Type B pancreatic cell (in vitro differentiated cells): Measurements from ENCODE around the gene LHX4. TPM values are rescaled to one million over a fixed set of nuclear protein-coding genes. Genes with fewer than 3 reads are reported as not detected.

ENCODE experiments used
- DNase-seq: peaks from one replicate; pipeline ENCODE4 v3.0.0; 2021; ENCODE audit warnings: mixed read lengths; ENCODE audit not compliant: unreplicated experiment; ENCODE audit errors: extremely low spot score
- H3K27ac Mint-ChIP-seq: 2 replicates; pipeline ENCODE4 v1.8.0; 2021; ENCODE audit warnings: mild to moderate bottlenecking, mixed read lengths
- H3K27me3 Mint-ChIP-seq: 2 replicates; pipeline ENCODE4 v1.8.0; 2021; ENCODE audit warnings: mixed read lengths
- H3K36me3 Mint-ChIP-seq: 2 replicates; pipeline ENCODE4 v1.8.0; 2021; ENCODE audit warnings: mixed read lengths
- H3K4me1 Mint-ChIP-seq: one replicate; pipeline ENCODE4 v1.8.0; 2021; ENCODE audit warnings: mixed read lengths; ENCODE audit not compliant: unreplicated experiment
- H3K4me3 Mint-ChIP-seq: 2 replicates; pipeline ENCODE4 v1.8.0; 2021; ENCODE audit warnings: mild to moderate bottlenecking, mixed read lengths
- H3K9me3 Mint-ChIP-seq: 2 replicates; pipeline ENCODE4 v1.8.0; 2021; ENCODE audit warnings: mixed read lengths
- total RNA-seq: library from RNA; stranded (reverse); gene quantifications from 2 replicates; pipeline ENCODE4 v1.2.1, GENCODE V29; 2021; ENCODE audit warnings: low replicate concordance
- TF ChIP-seq, protein P1 (sequence below): fragments of 200-600 bp; sonication (generic); conservative IDR thresholded peaks from 2 replicates; pipeline ENCODE4 v1.5.0; 2021; ENCODE audit warnings: antibody characterized with exemption, mild to moderate bottlenecking

The LHX4 gene
- total RNA-seq, 1 donor from 2014 or later = 0.22 TPM

DNA sequence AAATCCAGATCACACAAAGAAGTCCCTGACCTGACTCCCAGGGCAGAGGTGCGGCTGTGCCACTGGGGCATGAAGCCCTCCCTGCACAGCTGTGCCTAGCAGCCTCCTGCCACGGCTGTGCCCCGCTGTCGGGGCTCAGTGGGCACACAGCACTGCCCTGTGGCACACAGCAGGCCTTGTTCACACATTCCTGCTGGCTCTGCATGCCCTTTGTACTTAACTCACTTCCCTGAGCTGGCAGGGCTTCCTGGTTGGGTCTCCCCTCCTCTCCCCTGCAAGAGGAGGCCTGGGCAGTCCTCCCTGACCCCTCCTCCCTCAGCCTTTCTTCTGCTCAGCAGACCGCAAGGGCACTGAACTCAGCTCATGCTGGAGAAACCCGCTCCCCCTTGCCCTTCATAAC is 14.8 kb downstream of the LHX4 start:
- TF ChIP-seq, protein P1, sequence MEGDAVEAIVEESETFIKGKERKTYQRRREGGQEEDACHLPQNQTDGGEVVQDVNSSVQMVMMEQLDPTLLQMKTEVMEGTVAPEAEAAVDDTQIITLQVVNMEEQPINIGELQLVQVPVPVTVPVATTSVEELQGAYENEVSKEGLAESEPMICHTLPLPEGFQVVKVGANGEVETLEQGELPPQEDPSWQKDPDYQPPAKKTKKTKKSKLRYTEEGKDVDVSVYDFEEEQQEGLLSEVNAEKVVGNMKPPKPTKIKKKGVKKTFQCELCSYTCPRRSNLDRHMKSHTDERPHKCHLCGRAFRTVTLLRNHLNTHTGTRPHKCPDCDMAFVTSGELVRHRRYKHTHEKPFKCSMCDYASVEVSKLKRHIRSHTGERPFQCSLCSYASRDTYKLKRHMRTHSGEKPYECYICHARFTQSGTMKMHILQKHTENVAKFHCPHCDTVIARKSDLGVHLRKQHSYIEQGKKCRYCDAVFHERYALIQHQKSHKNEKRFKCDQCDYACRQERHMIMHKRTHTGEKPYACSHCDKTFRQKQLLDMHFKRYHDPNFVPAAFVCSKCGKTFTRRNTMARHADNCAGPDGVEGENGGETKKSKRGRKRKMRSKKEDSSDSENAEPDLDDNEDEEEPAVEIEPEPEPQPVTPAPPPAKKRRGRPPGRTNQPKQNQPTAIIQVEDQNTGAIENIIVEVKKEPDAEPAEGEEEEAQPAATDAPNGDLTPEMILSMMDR = no peak
- Mint-ChIP-seq H3K9me3 (no peaks in the 10 kb centered on the region), H3K27me3 (peaks cover 73% of the 10 kb centered on the region), H3K36me3 (no peaks in the 10 kb centered on the region), H3K4me3 (no peak overlapping the region), H3K4me1 (peaks cover 4% of the 10 kb centered on the region), H3K27ac (no peak overlapping the region)
- DNase-seq = no peak

DNA sequence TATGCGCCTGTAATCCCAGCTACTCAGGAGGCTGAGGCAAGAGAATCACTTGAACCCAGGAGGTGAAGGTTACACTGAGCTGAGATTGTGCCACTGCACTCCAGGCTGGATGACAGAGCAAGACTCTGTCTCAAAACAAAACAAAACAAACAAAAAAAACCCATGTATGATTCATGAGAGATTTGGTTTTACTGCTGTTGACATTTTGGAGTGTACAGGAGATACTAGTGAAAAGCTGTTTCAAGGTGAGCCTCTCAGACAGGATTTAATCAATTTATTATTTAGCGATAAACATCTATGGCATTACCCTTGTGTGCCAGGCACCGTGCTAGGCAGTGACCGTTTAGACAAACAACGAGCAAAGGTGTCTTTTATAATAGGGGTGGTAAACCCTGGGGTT is 16.5 kb downstream of the LHX4 start:
- Mint-ChIP-seq H3K4me3 (no peak overlapping the region), H3K4me1 (peaks cover 4% of the 10 kb centered on the region), H3K36me3 (no peaks in the 10 kb centered on the region)

DNA sequence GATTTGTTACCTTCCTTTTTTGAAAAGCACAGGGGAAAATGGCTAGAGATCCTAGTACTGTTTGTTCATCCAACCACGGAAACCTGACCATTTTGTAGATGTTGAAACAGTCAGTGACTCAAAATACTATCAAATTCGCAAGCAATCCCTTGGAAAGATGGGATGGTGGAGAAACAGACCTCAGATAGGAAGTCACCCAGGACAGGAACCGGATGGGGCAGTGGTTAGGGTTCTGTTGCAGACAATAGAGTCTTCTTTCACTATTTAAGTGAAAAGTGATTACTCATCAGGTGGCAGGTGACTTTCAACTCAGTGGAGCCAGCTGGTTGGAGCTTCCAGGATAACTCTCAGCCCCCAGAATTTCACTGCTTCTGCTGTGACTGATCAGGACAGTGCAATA is 17.0 kb downstream of the LHX4 start:
- peaks cover 4% of the 10 kb centered on the region for H3K4me1 Mint-ChIP-seq
- H3K27ac Mint-ChIP-seq = no peak overlapping the region
- H3K27me3 Mint-ChIP-seq = peaks cover 61% of the 10 kb centered on the region
- no peak for DNase-seq
- no peak overlapping the region for H3K4me3 Mint-ChIP-seq
- TF ChIP-seq, protein P1 = no peak
- no peaks in the 10 kb centered on the region for H3K9me3 Mint-ChIP-seq
- no peaks in the 10 kb centered on the region for H3K36me3 Mint-ChIP-seq

More for the DNA sequence above, 16.5 kb downstream of the LHX4 start:
- no peaks in the 10 kb centered on the region for H3K9me3 Mint-ChIP-seq
- H3K27me3 Mint-ChIP-seq = peaks cover 64% of the 10 kb centered on the region
- no peak overlapping the region for H3K27ac Mint-ChIP-seq
- TF ChIP-seq, protein P1 = no peak
- no peak for DNase-seq

DNA sequence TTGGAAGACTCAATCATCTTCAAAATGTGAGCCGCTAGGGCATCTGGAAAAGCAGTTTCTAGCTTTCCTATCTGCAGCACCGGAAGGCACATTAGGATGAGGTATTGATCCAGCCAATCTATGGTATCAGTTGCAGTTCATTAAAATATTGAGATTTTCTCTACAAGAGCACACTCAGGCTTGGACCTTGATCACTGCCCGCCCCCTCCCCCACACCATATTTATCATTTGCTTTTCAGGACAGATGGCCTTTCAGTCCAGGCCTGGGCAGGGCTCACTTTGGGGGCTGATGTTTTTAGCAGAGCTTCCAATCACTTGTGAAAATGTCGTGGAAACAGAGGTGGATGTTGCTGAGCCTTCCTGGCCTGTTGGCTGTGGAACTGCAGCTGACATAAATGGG is 17.5 kb downstream of the LHX4 start:
- no peaks in the 10 kb centered on the region for H3K36me3 Mint-ChIP-seq
- no peak for DNase-seq
- peaks cover 4% of the 10 kb centered on the region for H3K4me1 Mint-ChIP-seq
- TF ChIP-seq, protein P1 = no peak
- no peak overlapping the region for H3K27ac Mint-ChIP-seq
- H3K27me3 Mint-ChIP-seq = peaks cover 58% of the 10 kb centered on the region
- H3K4me3 Mint-ChIP-seq = no peak overlapping the region
- no peaks in the 10 kb centered on the region for H3K9me3 Mint-ChIP-seq

DNA sequence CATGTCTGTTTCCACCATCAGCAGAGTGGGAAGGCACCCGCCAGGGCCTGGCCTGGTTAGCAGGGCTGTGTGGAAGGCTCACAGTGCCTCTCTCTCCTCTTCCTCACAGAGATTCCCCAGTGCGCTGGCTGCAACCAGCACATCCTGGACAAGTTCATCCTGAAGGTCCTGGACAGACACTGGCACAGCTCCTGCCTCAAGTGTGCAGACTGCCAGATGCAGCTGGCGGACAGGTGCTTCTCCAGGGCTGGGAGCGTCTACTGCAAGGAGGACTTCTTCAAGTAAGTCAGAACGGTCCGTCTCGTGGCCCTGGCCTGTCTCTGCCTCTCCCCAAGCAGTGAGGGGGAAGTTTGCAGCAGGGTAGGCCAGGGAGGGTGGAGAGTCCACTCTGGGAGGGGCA is 18.1 kb downstream of the LHX4 start:
- peaks cover 4% of the 10 kb centered on the region for H3K4me1 Mint-ChIP-seq
- no peaks in the 10 kb centered on the region for H3K9me3 Mint-ChIP-seq
- no peaks in the 10 kb centered on the region for H3K36me3 Mint-ChIP-seq
- no peak for DNase-seq
- no peak overlapping the region for H3K27ac Mint-ChIP-seq
- peaks cover 55% of the 10 kb centered on the region for H3K27me3 Mint-ChIP-seq
- H3K4me3 Mint-ChIP-seq = no peak overlapping the region
- TF ChIP-seq, protein P1 = no peak
